HL-60/S4 treated with phorbol 12-myristate 13-acetate at 8.2 ng/mL for 4 days and 3 days (cell line): ENCODE measurements around the gene TMEM115.

Experiments
- in situ Hi-C: fragments of 300-500 bp; cut with MboI; formaldehyde crosslinking; loops from 2 replicates; pipeline ENCODE4 v1.15.0; 2022; ENCODE audit warnings: low sequenced_read_pairs

Gene TMEM115

GRCh38 chr3:50353245-50354004, 5.9 kb downstream of the TMEM115 start:
- in situ Hi-C loops: no loop called here

- in situ Hi-C loops: no loop called here
These were observed 6.5 kb downstream of the TMEM115 start for GRCh38 chr3:50352781-50353180.

GRCh38 chr3:50351323-50351697, 8.0 kb downstream of the TMEM115 start:
- in situ Hi-C loops: no loop called here

- in situ Hi-C loops: no loop called here
These were observed 8.6 kb downstream of the TMEM115 start, which contains the start of the genes CYB561D2 and NPRL2 for GRCh38 chr3:50350527-50351322. CYB561D2 (plus strand) TSS chr3:50350862; CDS start chr3:50351434, 572 bp downstream. NPRL2 (minus strand) TSS chr3:50350775; CDS start chr3:50350652, 123 bp downstream.

- in situ Hi-C loops: no loop called here
These were observed 9.2 kb downstream of the TMEM115 start for GRCh38 chr3:50350213-50350526.

GRCh38 chr3:50347187-50347813, 12.0 kb downstream of the TMEM115 start:
- in situ Hi-C loops: no loop called here

- in situ Hi-C loops: no loop called here
These were observed 13.6 kb downstream of the TMEM115 start, which contains the start of gene ZMYND10 for GRCh38 chr3:50345586-50346234. ZMYND10 (minus strand) TSS chr3:50345732; CDS start chr3:50345579, 153 bp downstream.

- in situ Hi-C loops: no loop called here
These were observed 14.3 kb downstream of the TMEM115 start for GRCh38 chr3:50345008-50345407.

GRCh38 chr3:50342813-50343633, 16.3 kb downstream of the TMEM115 start:
- in situ Hi-C loops: no loop called here

GRCh38 chr3:50341996-50342650, 17.2 kb downstream of the TMEM115 start:
- in situ Hi-C loops: no loop called here

- in situ Hi-C loops: no loop called here
These were observed 17.8 kb downstream of the TMEM115 start for GRCh38 chr3:50341537-50341936.

- in situ Hi-C loops: no loop called here
These were observed 18.6 kb downstream of the TMEM115 start, which contains the start of gene RASSF1 for GRCh38 chr3:50340448-50341329. RASSF1 (minus strand) TSS chr3:50340836; CDS start chr3:50340805, 31 bp downstream.

GRCh38 chr3:50340147-50340447, 19.2 kb downstream of the TMEM115 start:
- in situ Hi-C loops: no loop called here

- in situ Hi-C loops: no loop called here
These were observed 19.7 kb downstream of the TMEM115 start for GRCh38 chr3:50339485-50340146.

GRCh38 chr3:50338965-50339364, 20.4 kb downstream of the TMEM115 start:
- in situ Hi-C loops: no loop called here

GRCh38 chr3:50337175-50337861, 22.0 kb downstream of the TMEM115 start:
- in situ Hi-C loops: no loop called here

- in situ Hi-C loops: no loop called here
These were observed 22.7 kb downstream of the TMEM115 start for GRCh38 chr3:50336452-50337174.
